ENCODE data around the gene B3GNT4. TPM values are rescaled to one million over a fixed set of nuclear protein-coding genes. Genes with fewer than 3 reads are reported as not detected.
"Not testable (repeated sequence)": the region's sequence is repeated elsewhere in the genome, so short reads cannot be mapped to it uniquely, and the experiment has no call there.

The B3GNT4 gene
- total RNA-seq, 1 experiment from 2014 or later: 0.21 TPM

GRCh38 chr12:122184517-122184916, 19.0 kb upstream of the B3GNT4 start:
- in situ Hi-C loops (cut with HindIII; ENCODE audit: low pct_unique_long_range_greater_than_20kb, low sequenced_read_pairs): no loop called here
- DNase-seq (ENCODE audit: low read depth, low spot score): no peak

DNA sequence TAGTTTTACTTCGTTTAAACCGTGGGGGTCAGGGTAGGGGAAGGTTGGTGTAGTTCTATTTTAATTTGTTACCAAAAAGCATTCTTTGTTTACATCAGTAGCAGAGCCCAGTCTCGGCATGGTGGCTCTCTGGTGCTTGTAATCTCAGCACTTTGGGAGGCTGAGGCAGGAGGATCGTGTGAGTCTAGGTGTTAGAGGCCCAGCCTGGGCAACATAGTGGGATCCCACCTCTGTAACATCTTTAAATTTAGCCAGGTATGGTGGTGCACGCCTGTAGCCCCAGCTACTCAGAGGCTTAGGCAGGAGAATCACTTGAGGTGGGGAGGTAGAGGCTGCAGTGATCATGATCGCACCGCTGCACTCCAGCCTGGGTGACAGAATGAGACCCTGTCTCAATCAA, 18.4 kb upstream of the B3GNT4 start:
- in situ Hi-C loops (cut with HindIII; ENCODE audit: low pct_unique_long_range_greater_than_20kb, low sequenced_read_pairs): no loop called here
- no peak for DNase-seq (ENCODE audit: low read depth, low spot score)

GRCh38 chr12:122185494-122186082, 17.9 kb upstream of the B3GNT4 start:
- no peak for DNase-seq (ENCODE audit: low read depth, low spot score)
- in situ Hi-C loops (cut with HindIII; ENCODE audit: low pct_unique_long_range_greater_than_20kb, low sequenced_read_pairs): no loop called here

GRCh38 chr12:122187466-122187865, 16.0 kb upstream of the B3GNT4 start:
- no peak for DNase-seq (ENCODE audit: low read depth, low spot score)
- in situ Hi-C loops (cut with HindIII; ENCODE audit: low pct_unique_long_range_greater_than_20kb, low sequenced_read_pairs): no loop called here

GRCh38 chr12:122189626-122190475, 13.7 kb upstream of the B3GNT4 start:
- in situ Hi-C loops (cut with HindIII; ENCODE audit: low pct_unique_long_range_greater_than_20kb, low sequenced_read_pairs): no loop called here
- no peak for DNase-seq (ENCODE audit: low read depth, low spot score)

DNA sequence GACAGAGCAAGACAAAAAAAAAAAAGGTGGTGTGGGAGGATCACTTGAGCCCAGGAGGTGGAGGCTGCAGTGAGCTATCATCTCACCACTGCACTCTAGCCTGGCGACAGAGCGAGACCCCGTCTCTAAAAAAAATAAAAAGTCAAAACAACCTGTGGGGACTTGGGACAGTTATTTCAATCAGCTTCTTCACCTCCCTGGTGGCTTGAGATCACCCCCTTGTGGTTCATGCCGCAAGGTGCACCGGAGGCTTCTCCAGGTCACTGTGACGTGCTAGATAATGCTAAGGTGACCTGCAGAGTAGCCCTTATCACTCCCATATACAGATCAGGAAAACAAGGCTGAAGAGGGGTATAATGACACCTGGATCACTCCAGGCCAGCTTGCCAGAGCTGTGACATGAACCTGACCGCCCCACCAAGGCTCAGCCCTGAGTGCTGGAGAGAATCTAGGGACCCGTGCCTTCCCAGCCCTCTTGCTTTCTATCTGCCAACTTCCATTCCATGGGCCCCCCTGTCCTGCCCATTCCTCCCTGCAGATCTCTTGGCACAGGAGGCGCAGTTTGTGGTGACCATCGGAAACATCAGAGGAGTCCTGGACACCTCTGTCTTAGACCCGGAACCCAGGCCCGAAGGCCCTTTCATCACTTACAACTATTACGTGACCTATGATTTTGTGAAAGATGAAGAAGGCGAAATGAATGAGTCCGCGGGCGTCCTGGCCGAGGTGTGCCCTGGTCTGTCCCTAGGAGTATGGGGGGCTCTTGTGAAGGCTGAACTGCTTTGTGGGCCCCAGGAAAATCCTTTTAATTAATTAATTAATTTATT, 12.5 kb upstream of the B3GNT4 start:
- peak; percentile 73 for DNase-seq (ENCODE audit: low read depth, low spot score)
- in situ Hi-C loops (cut with HindIII; ENCODE audit: low pct_unique_long_range_greater_than_20kb, low sequenced_read_pairs): no loop called here

DNA sequence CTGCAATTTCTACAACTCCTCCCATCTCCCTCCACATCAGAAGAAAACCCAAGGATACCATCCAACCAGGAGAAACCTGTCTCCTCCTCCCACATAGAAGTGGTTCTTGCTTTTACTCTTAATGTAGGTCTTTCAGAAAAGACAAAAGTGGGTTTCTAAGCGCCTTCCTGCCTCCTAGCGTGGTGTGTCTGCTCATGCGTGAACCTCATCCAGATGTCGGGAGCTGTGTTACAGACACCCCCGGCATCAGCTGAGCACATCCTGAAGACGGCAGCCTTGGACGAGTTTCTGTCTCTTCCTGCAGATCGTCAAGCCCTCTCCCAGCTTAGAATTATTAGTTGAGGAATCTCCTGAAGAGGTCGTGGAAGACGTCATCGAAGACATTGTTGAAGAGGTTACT, 11.1 kb upstream of the B3GNT4 start:
- in situ Hi-C loops (cut with HindIII; ENCODE audit: low pct_unique_long_range_greater_than_20kb, low sequenced_read_pairs): no loop called here
- no peak for DNase-seq (ENCODE audit: low read depth, low spot score)

- DNase-seq (ENCODE audit: low read depth, low spot score): no peak
- in situ Hi-C loops (cut with HindIII; ENCODE audit: low pct_unique_long_range_greater_than_20kb, low sequenced_read_pairs): no loop called here
Observed at GRCh38 chr12:122194804-122195203, 8.7 kb upstream of the B3GNT4 start.

DNA sequence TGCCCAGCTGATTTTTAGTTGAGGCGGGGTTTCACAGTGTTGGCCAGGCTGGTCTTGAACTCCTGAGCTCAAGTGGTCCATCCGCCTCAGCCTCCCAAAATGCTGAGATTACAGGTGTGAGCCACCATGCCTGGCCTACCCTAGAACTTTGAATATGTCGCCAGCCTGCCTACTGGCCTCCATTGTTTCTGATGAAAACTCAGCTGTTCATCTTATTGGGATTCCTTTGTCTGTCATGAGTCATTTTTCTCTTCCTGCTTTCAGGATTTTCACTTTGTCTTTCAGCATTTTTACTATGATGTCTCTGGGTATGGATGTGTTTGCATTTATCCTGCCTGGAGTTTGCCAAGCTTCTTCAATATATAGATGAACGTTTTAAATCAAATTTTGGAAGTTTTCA, 8.1 kb upstream of the B3GNT4 start:
- no peak for DNase-seq (ENCODE audit: low read depth, low spot score)
- in situ Hi-C loops (cut with HindIII; ENCODE audit: low pct_unique_long_range_greater_than_20kb, low sequenced_read_pairs): no loop called here

- DNase-seq (ENCODE audit: low read depth, low spot score): no peak
- in situ Hi-C loops (cut with HindIII; ENCODE audit: low pct_unique_long_range_greater_than_20kb, low sequenced_read_pairs): no loop called here
Observed at GRCh38 chr12:122197612-122197966, 5.9 kb upstream of the B3GNT4 start.

DNA sequence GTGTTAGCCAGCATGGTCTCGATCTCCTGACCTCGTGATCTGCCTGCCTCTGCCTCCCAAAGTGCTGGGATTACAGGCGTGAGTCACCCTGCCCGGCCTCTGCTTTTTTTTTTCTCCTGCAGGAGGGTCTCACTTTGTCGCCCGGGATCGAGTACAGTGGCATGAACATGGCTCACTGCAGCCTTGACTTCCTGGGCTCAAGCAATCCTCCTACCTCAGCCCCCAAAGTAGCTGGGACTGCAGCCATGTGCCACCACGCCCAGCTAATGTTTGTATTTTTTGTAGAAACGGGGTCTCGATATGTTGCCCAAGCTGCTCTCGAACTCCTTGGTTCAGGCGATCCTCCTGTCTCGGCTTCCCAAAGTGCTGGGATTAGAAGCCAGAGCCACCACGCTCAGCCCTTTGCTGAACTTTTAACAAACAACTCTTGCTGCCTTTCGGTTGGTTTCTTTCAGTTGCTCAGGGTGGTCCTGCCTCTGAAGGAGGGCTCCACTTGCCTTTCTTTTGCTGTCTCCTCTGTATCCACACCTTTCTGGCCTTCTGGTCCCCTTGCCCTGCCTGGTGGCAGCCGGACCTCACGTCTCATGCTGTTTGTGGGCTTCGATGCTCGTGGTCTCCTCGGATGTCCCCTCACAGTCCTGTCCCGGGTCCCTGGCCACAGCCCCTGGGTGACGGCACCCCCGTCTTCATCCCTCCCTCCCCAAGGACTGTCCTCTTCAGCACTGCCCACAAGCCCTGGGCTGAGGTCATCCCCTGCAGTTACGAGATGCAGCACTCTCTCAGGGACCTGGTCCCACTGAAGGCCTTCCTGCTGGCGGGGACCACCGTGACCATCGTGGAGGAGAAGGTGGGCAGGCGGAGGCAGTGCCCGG, 3.8 kb upstream of the B3GNT4 start:
- DNase-seq (ENCODE audit: low read depth, low spot score): no peak
- in situ Hi-C loops (cut with HindIII; ENCODE audit: low pct_unique_long_range_greater_than_20kb, low sequenced_read_pairs): no loop called here

GRCh38 chr12:122200541-122201175, 2.9 kb upstream of the B3GNT4 start:
- in situ Hi-C loops (cut with HindIII; ENCODE audit: low pct_unique_long_range_greater_than_20kb, low sequenced_read_pairs): no loop called here
- DNase-seq (ENCODE audit: low read depth, low spot score): no peak

DNA sequence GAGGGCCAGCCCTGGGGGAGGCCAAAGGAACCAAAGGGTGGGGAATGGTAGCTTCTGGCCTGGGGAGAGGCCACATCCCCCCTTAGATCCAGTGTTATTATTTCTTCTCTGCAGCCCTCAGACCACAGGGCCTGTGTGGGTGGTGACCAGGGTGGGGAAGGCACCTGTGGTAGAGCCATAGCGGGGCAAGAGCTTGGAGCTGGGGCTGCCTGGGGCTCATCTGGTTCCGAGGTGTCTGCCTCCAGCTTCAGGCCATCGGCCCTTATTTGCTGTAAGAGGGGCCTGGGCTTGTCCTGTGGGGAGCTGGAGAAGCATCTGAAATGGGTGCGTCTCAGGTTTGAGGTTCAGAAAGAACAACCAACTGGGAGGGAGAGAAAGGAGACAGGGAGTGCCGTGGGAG, 2.1 kb upstream of the B3GNT4 start:
- in situ Hi-C loops (cut with HindIII; ENCODE audit: low pct_unique_long_range_greater_than_20kb, low sequenced_read_pairs): no loop called here
- no peak for DNase-seq (ENCODE audit: low read depth, low spot score)

GRCh38 chr12:122202017-122202416, 1.5 kb upstream of the B3GNT4 start:
- in situ Hi-C loops (cut with HindIII; ENCODE audit: low pct_unique_long_range_greater_than_20kb, low sequenced_read_pairs): no loop called here
- no peak for DNase-seq (ENCODE audit: low read depth, low spot score)

DNA sequence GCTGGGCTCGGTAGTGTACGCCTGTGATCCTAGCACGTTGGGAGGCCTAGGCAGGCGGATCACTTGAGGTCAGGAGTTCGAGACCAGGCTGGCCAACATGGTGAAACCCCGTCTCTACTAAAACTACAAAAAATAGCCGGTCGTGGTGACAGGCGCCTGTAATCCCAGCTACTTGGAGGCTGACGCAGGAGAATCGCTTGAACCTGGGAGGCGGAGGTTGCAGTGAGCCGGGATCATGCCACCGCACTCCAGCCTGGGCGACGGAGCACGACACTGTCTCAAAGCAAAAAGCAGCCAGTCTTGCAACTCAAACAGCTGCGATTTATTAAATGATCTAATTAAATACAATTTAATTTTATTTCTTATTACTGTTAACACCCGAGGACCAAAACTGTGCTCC, 698 bp upstream of the B3GNT4 start:
- in situ Hi-C loops (cut with HindIII; ENCODE audit: low pct_unique_long_range_greater_than_20kb, low sequenced_read_pairs); DNase-seq (ENCODE audit: low read depth, low spot score): not testable (repeated sequence)

DNA sequence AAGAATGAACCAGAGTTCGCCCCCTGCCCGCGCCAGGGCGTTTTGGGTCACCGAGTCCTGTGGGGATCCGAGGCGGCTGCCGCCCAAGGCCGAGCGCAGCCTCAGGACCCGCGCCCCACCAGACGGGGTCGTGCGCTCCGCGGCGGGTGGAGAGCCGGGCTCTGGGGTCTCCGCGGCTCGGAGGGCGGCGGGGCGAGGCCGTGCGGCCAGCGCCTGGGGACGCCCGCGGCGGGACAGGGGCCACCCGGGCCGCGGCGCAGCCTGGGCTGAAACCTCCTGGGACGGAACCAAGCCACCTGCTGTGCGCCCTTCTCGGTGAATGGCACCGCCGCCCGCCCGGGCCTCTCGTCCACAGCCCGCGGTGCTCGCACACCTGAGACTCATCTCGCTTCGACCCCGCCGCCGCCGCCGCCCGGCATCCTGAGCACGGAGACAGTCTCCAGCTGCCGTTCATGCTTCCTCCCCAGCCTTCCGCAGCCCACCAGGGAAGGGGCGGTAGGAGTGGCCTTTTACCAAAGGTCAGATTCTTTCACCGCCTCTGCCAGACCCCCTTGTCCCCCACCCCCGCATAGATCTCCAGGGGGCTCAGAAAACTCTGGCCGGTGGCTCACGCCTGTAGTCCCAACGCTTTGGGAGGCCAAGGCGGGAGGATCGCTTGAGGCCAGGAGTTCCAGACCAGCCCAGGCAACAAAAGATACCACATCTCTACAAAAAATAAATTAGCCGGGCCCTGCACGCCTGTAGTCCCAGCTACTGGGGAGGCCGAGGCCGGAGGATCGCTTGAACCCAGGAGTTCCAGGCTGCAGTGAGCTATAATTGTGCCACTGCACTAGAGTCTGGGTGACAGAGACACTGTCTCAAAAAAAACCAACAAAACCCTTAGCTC, 901 bp downstream of the B3GNT4 start:
- no peak for DNase-seq (ENCODE audit: low read depth, low spot score)
- in situ Hi-C loops (cut with HindIII; ENCODE audit: low pct_unique_long_range_greater_than_20kb, low sequenced_read_pairs): no loop called here
